ENCODE results near the gene PRUNE2.

DNA sequence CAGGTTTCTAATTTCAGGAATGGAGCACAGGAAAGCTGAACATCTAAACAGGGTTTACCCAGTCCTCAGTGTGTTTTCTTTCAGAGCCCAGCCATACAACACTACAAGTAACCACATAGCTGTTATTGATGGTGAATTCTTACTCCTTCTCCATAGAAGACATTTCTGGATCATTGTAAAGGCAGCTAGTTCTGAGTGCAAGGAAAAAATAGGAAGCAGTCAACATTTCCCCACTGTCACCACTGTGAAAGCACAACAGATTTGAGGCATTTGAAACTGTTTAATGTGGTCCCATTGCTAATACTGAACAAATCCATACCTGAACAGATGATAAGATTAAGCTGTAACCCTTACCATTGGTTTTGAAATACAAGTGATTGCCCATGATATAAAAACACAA, 286.7 kb downstream of the PRUNE2 start:
- TF ChIP-seq, protein P1, sequence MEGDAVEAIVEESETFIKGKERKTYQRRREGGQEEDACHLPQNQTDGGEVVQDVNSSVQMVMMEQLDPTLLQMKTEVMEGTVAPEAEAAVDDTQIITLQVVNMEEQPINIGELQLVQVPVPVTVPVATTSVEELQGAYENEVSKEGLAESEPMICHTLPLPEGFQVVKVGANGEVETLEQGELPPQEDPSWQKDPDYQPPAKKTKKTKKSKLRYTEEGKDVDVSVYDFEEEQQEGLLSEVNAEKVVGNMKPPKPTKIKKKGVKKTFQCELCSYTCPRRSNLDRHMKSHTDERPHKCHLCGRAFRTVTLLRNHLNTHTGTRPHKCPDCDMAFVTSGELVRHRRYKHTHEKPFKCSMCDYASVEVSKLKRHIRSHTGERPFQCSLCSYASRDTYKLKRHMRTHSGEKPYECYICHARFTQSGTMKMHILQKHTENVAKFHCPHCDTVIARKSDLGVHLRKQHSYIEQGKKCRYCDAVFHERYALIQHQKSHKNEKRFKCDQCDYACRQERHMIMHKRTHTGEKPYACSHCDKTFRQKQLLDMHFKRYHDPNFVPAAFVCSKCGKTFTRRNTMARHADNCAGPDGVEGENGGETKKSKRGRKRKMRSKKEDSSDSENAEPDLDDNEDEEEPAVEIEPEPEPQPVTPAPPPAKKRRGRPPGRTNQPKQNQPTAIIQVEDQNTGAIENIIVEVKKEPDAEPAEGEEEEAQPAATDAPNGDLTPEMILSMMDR (IDR thresholded peaks at IDR 0.05) = no peak
- TF ChIP-seq POLR2A (IDR thresholded peaks at IDR 0.05) = no peak

All from lower leg skin (tissue), 3 donors.